ENCODE data around the gene BEX4.

The BEX4 gene

DNA sequence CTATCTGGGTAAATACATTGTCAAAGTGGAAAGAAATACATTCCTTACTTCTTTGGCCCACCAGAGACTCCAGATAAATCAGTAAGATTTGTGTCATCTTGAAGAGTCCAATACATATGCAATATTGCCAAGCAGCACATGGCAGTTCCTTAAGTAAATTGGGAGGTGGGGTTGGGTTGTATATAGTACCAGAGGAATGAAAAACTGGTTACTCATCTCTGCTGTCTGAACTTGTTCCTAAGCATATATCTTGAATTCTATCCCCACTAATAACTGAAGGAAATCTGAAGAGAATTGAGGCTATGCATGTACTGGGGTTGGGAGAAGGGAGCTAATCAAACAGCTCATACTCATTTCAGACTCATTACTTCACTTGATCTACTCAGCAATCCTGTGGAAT lies 25.2 kb downstream of the BEX4 start:
- no peak for DNase-seq

GRCh38 chrX:103248553-103248952 lies 33.6 kb downstream of the BEX4 start:
- DNase-seq, result no peak

DNA sequence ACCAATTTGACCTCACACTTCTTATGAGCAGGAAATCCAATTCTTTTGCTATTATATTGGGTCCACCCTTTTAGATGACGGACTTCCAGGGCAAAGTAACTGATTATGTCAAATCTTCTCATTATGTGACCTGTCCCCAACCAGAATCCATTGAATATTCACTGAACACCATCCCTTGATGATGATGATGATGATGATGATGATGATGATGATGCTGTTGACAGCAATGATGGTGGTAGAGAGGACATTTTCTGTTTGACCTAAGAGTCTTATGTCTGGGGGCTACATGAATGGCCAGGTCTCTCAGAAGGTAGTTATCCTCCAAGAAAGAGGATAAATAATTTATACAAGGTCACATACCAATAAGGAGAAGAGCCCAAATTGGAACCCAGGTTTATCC lies 34.9 kb downstream of the BEX4 start:
- DNase-seq, result no peak

GRCh38 chrX:103250977-103251376 lies 36.1 kb downstream of the BEX4 start:
- DNase-seq, result no peak

GRCh38 chrX:103253608-103254007 lies 38.7 kb downstream of the BEX4 start:
- no peak for DNase-seq

GRCh38 chrX:103254171-103254824 lies 39.4 kb downstream of the BEX4 start:
- DNase-seq, result no peak

DNA sequence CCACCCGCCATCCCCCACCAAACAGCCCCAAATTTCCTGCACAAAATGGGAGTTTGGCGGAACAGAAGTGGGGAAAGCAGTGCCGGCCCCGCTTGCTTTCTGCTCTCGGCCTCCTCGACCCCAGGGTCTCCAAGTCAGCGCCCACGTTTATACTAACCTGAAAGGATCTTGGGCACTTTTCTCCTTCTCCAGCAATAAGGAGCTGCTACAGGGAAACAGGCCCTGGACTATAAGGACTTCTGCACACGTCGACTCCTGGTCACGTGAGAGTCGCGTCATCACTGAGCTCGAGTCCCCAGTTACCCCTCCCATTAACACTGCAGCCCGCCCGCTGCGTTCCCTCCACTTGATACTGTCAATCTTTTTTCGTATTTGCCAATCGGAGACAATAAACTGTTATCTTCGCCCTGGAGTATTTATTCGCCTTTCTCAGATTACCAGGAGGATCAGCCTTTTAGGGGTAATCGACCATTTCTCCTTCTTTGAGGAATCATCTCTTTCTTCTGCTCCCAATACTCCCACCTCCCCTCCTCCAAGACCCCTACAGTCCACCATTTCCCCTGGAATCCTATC lies 40.1 kb downstream of the BEX4 start, which contains the start of gene TCEAL8:
TCEAL8 (minus strand) TSS at position 235 of the 573 bp plus-strand sequence. CDS start 1,176 bp downstream, outside the sequence.
- peak; percentile 51 for DNase-seq

- no peak for DNase-seq
Observed at GRCh38 chrX:103256651-103257050, 41.7 kb downstream of the BEX4 start.

DNA sequence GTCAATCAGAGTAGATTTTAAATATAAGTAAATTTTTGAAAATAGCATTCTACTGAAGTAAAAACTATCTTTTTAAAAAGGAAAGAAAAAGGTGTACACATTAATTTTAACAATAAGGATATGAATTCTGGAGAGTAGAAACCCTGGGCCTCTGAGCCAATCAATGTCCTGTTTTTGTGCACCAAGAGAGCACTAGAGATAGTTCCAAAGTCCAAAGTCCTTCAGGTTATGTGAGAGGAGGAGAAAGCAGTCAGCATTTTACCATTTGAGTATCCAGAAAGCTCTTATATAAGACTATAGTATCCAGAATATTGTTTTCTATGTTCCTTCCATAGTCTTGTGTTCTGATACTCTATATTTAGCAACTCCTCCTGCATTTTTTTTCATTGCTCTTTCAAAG lies 43.4 kb downstream of the BEX4 start:
- no peak for DNase-seq
